Muscle layer of colon (tissue), 2 donors: Measurements from ENCODE around the gene COX6B2.

ENCODE experiments used
- H3K27ac ChIP-seq: one replicate; pipeline ENCODE4 v1.7.0; 2013; ENCODE audit warnings: low read depth, mild to moderate bottlenecking, low read length, moderate library complexity
- H3K27me3 ChIP-seq, 2 donors: one replicate each; pipeline ENCODE4 v1.7.0; 2013; ENCODE audit warnings: low read length in 2 of 2, mild to moderate bottlenecking in 2 of 2; ENCODE audit not compliant: insufficient read depth in 2 of 2, control insufficient read depth in 1 of 2
- H3K36me3 ChIP-seq: one replicate; pipeline ENCODE4 v1.7.0; 2013; ENCODE audit warnings: mild to moderate bottlenecking, low read length; ENCODE audit not compliant: insufficient read depth
- H3K4me1 ChIP-seq: one replicate; pipeline ENCODE4 v1.7.0; 2013; ENCODE audit warnings: mild to moderate bottlenecking, low read length; ENCODE audit not compliant: insufficient read depth
- H3K4me3 ChIP-seq, 2 donors: one replicate each; pipeline ENCODE4 v1.7.0; 2013; ENCODE audit warnings: low read length in 2 of 2, low read depth in 1 of 2, mild to moderate bottlenecking in 1 of 2, moderate library complexity in 1 of 2
- H3K9ac ChIP-seq: one replicate; pipeline ENCODE4 v1.7.0; 2013; ENCODE audit warnings: low read length
- H3K9me3 ChIP-seq: one replicate; pipeline ENCODE4 v1.7.0; 2013; ENCODE audit warnings: mild to moderate bottlenecking, low read length
- donor health status: abdominal sarcoma.
- donor health status: Adenocarcinoma of cecum.

Gene COX6B2

GRCh38 chr19:55389386-55390317 is 35.1 kb upstream of the COX6B2 start:
- Histone ChIP-seq H3K27ac (no peak overlapping the region), H3K4me3 (no peak overlapping the region), H3K36me3 (peaks cover 55% of the 10 kb centered on the region), H3K9me3 (no peaks in the 10 kb centered on the region), H3K27me3 (no peaks in the 10 kb centered on the region), H3K4me1 (peaks cover 36% of the 10 kb centered on the region), H3K9ac (no peak overlapping the region)

DNA sequence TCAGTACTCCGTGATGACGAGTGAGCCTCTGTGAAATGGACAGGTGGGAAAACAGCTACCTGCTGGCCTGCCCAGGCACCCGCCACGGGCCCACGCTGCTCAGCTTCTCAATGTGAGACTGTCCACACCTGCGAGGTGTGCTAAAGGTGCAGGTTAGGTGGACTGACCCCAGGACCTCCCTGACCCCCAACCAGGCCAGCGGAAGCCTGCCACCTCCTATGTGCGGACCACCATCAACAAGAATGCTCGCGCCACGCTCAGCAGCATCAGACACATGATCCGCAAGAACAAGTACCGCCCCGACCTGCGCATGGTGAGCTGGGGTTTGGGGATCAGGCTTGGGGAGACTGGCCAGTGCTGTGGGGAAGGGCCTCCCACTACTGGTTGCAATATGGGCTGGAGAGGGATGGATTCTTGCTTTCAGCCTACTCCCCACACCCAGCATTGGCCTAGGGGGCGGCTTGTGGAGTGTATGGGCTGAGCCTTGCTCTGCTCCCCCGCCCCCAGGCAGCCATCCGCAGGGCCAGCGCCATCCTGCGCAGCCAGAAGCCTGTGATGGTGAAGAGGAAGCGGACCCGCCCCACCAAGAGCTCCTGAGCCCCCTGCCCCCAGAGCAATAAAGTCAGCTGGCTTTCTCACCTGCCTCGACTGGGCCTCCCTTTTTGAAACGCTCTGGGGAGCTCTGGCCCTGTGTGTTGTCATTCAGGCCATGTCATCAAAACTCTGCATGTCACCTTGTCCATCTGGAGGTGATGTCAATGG is 33.4 kb upstream of the COX6B2 start:
- H3K27me3 ChIP-seq = no peaks in the 10 kb centered on the region
- H3K4me1 ChIP-seq = peaks cover 46% of the 10 kb centered on the region
- H3K9ac ChIP-seq = peak overlapping the region; percentile 91
- H3K4me3 ChIP-seq = peak overlapping the region; percentile 45 to 69
- no peaks in the 10 kb centered on the region for H3K9me3 ChIP-seq
- peaks cover 55% of the 10 kb centered on the region for H3K36me3 ChIP-seq
- H3K27ac ChIP-seq = no peak overlapping the region

GRCh38 chr19:55386493-55386971 is 32.0 kb upstream of the COX6B2 start:
- Histone ChIP-seq H3K27ac (peak overlapping the region; percentile 83), H3K9ac (peak overlapping the region; percentile 91), H3K36me3 (peaks cover 50% of the 10 kb centered on the region), H3K9me3 (no peaks in the 10 kb centered on the region), H3K4me1 (peaks cover 46% of the 10 kb centered on the region), H3K27me3 (no peaks in the 10 kb centered on the region), H3K4me3 (peak overlapping the region; percentile 45 to 69)

- H3K36me3 ChIP-seq = peaks cover 44% of the 10 kb centered on the region
- peak within 1 kb of the TSS; percentile 91 for H3K9ac ChIP-seq
- H3K27me3 ChIP-seq = no peaks in the 10 kb centered on the region
- H3K4me1 ChIP-seq = peaks cover 40% of the 10 kb centered on the region
- no peaks in the 10 kb centered on the region for H3K9me3 ChIP-seq
- peak within 1 kb of the TSS; percentile 89 for H3K27ac ChIP-seq
- H3K4me3 ChIP-seq = peak within 1 kb of the TSS; percentile 45 to 69
Observed at GRCh38 chr19:55385724-55386492, 31.4 kb upstream of the COX6B2 start, which contains the start of gene RPL28. TSS of gene RPL28 (plus strand) at chr19:55385932. CDS start at chr19:55386358, 426 bp downstream.

DNA sequence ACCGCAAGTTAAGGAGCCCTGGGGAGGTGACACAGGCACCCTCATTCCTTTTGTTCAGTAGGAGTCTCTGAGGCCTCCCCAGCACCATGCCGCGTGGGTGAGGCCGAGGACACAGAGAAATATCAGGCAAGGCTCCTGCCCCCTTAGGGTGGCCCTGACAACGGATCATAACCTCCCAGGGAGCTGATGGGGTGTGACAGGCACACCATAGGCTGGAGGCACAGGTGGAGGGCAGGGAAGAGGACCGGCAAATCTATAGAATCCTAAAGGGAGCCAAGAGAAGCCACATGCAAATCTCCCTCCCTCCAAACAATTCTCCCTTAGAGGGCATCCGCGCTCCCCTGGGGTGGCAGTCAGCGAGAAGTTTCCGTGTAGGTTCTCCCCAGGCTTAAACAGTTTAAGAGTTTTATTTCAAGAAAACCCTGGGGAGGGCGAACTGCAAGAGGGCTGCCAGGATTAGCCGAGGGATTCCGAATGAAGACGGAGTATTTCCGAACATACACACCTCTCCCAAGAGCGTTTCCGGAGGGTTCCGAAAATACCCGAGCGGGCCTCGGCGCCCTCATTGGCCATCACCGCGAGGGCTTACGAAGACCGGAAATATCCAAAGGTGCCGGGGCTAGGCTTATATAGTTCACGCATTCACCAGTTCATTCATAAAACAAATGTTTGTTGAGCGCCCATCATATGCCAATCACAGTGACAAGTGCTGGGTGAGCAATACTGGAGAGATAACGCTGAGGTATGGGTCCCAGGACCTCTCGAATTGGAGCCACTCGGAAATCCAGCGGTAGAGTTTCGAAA is 30.6 kb upstream of the COX6B2 start:
- Histone ChIP-seq H3K27ac (peak overlapping the region; percentile 89), H3K9ac (peak overlapping the region; percentile 80), H3K4me1 (peaks cover 38% of the 10 kb centered on the region)

GRCh38 chr19:55384131-55384919 is 29.8 kb upstream of the COX6B2 start, which contains the start of gene TMEM238:
TSS of gene TMEM238 (minus strand) at chr19:55384292. CDS start at chr19:55384259, 33 bp downstream.
- peak within 1 kb of the TSS; percentile 89 for H3K27ac ChIP-seq
- no peaks in the 10 kb centered on the region for H3K27me3 ChIP-seq

More for the DNA sequence above, 30.6 kb upstream of the COX6B2 start:
- H3K36me3 ChIP-seq = peaks cover 36% of the 10 kb centered on the region
- H3K9me3 ChIP-seq = no peaks in the 10 kb centered on the region
- peak overlapping the region; percentile 30 to 69 for H3K4me3 ChIP-seq
- no peaks in the 10 kb centered on the region for H3K27me3 ChIP-seq

GRCh38 chr19:55383279-55384130 is 29.0 kb upstream of the COX6B2 start:
- Histone ChIP-seq H3K4me1 (peaks cover 35% of the 10 kb centered on the region), H3K27me3 (no peaks in the 10 kb centered on the region), H3K4me3 (peak overlapping the region in 1 of 2 donors; percentile 45), H3K9ac (no peak overlapping the region), H3K36me3 (peaks cover 20% of the 10 kb centered on the region), H3K9me3 (no peaks in the 10 kb centered on the region), H3K27ac (no peak overlapping the region)

More at GRCh38 chr19:55384131-55384919, 29.8 kb upstream of the COX6B2 start, which contains the start of gene TMEM238:
- H3K9me3 ChIP-seq = no peaks in the 10 kb centered on the region
- H3K9ac ChIP-seq = peak within 1 kb of the TSS; percentile 80
- H3K4me3 ChIP-seq = peak within 1 kb of the TSS; percentile 30 to 69
- peaks cover 29% of the 10 kb centered on the region for H3K36me3 ChIP-seq
- peaks cover 38% of the 10 kb centered on the region for H3K4me1 ChIP-seq

DNA sequence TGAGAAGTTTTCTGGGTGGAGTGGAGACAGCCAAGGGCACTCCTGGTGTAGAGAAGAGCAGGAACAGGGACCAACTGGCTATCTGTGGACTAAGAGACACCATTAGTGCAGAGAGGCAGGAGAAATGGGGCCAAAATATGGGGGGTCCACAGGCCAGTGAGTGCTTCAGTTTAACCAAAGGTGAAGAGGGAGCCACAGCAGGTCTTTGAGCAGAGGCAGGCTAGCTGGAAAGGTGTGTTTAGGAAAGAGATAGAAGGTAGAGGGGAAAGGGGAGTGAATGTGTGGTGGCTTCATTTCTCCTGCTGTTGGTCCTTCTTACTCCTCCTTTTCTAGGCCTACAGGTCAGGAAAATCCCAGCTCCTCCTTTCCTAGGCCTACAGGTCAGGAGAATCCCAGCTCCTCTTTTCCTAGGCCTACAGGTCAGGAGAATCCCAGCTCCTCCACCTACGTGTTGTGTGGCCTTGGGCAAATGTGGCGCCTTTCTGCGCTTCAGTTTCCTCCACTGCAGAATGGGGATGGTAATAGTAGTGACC is 28.1 kb upstream of the COX6B2 start:
- Histone ChIP-seq H3K9ac (no peak overlapping the region), H3K4me3 (no peak overlapping the region), H3K27me3 (peaks cover 0 to 5% of the 10 kb centered on the region in 2 donors), H3K27ac (no peak overlapping the region), H3K9me3 (no peaks in the 10 kb centered on the region), H3K36me3 (peaks cover 11% of the 10 kb centered on the region), H3K4me1 (peaks cover 26% of the 10 kb centered on the region)

DNA sequence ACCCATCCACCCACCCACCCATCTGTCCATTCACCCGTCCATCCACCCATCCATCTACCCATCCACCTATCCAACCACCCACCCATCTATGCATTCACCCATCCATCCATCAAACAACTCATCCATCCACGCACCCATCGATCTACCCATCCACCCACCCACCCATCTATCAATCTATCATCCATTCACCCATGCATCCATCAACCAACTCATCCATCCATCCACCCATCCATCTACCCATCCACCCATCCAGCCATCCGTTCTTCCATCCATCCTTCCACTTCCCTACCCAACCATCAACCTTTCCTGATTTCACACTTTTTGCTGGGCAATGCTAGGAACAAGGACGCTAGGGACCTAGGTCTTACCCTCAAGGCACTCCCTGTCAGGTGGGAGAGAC is 27.5 kb upstream of the COX6B2 start:
- no peak overlapping the region for H3K9ac ChIP-seq
- H3K4me3 ChIP-seq = no peak overlapping the region
- no peaks in the 10 kb centered on the region for H3K9me3 ChIP-seq
- no peak overlapping the region for H3K27ac ChIP-seq
- H3K36me3 ChIP-seq = peaks cover 5% of the 10 kb centered on the region
- peaks cover 0 to 10% of the 10 kb centered on the region in 2 donors for H3K27me3 ChIP-seq
- H3K4me1 ChIP-seq = peaks cover 21% of the 10 kb centered on the region
